Chondrocyte (in vitro differentiated cells): ENCODE results near the gene CTDP1. TPM values are rescaled to one million over a fixed set of nuclear protein-coding genes. Genes with fewer than 3 reads are reported as not detected.
A peak's percentile ranks its signal among the peaks of the same experiment; 100 is the strongest.
"Not testable (repeated sequence)": the region's sequence is repeated elsewhere in the genome, so short reads cannot be mapped to it uniquely, and the experiment has no call there.

ENCODE experiments used
- DNase-seq: peaks from one replicate; pipeline ENCODE4 v3.0.0; 2021; ENCODE audit warnings: mixed read lengths, low spot score
- H3K27ac Mint-ChIP-seq: one replicate; pipeline ENCODE4 v1.8.0; 2021; ENCODE audit warnings: mild to moderate bottlenecking, moderate library complexity, mixed read lengths; ENCODE audit not compliant: unreplicated experiment
- H3K27me3 Mint-ChIP-seq: 2 replicates; pipeline ENCODE4 v1.8.0; 2021; ENCODE audit warnings: low read depth, mixed read lengths
- H3K36me3 Mint-ChIP-seq: 2 replicates; pipeline ENCODE4 v1.8.0; 2021; ENCODE audit warnings: low read depth, mixed read lengths
- H3K4me1 Mint-ChIP-seq: 2 replicates; pipeline ENCODE4 v1.8.0; 2021; ENCODE audit warnings: low read depth, mild to moderate bottlenecking, mixed read lengths
- H3K4me3 Mint-ChIP-seq: one replicate; pipeline ENCODE4 v1.8.0; 2021; ENCODE audit warnings: mild to moderate bottlenecking, moderate library complexity, mixed read lengths; ENCODE audit not compliant: unreplicated experiment
- H3K9me3 Mint-ChIP-seq: 2 replicates; pipeline ENCODE4 v1.8.0; 2021; ENCODE audit warnings: low read depth, mixed read lengths
- CTCF ChIP-seq: fragments of 200-600 bp; sonication (generic); IDR thresholded peaks from 2 replicates; pipeline ENCODE4 v1.5.0; 2021; ENCODE audit warnings: antibody characterized with exemption, mild to moderate bottlenecking, moderate library complexity
- total RNA-seq: library from RNA; stranded (reverse); gene quantifications from 3 replicates; pipeline ENCODE4 v1.2.1, GENCODE V29; 2021

Gene CTDP1
- total RNA-seq, 1 donor from 2014 or later = 21.0 TPM

GRCh38 chr18:79693561-79694205, 14.1 kb downstream of the CTDP1 start:
- no peak for TF ChIP-seq CTCF
- peaks cover 41% of the 10 kb centered on the region for H3K4me1 Mint-ChIP-seq
- peaks cover 11% of the 10 kb centered on the region for H3K36me3 Mint-ChIP-seq
- no peak overlapping the region for H3K4me3 Mint-ChIP-seq
- peak; percentile 70 for DNase-seq
- H3K9me3 Mint-ChIP-seq = no peaks in the 10 kb centered on the region
- H3K27ac Mint-ChIP-seq = peak overlapping the region; percentile 96
- no peaks in the 10 kb centered on the region for H3K27me3 Mint-ChIP-seq

GRCh38 chr18:79694206-79694894, 14.7 kb downstream of the CTDP1 start:
- not testable (repeated sequence) for H3K27me3 Mint-ChIP-seq

GRCh38 chr18:79694895-79695213, 15.3 kb downstream of the CTDP1 start:
- Mint-ChIP-seq H3K27me3 (no peaks in the 10 kb centered on the region), H3K36me3 (peaks cover 14% of the 10 kb centered on the region), H3K9me3 (no peaks in the 10 kb centered on the region), H3K4me1 (peaks cover 43% of the 10 kb centered on the region), H3K4me3 (peak overlapping the region; percentile 33), H3K27ac (peak overlapping the region; percentile 96)
- TF ChIP-seq CTCF = no peak
- DNase-seq = peak; percentile 22

More at GRCh38 chr18:79694206-79694894, 14.7 kb downstream of the CTDP1 start:
- not testable (repeated sequence) for H3K9me3 Mint-ChIP-seq
- Mint-ChIP-seq H3K4me3 (peak overlapping the region; percentile 33), H3K4me1 (peaks cover 43% of the 10 kb centered on the region), H3K36me3 (peaks cover 13% of the 10 kb centered on the region), H3K27ac (peak overlapping the region; percentile 96)
- peak; percentile 64 for DNase-seq

GRCh38 chr18:79695269-79695668, 15.7 kb downstream of the CTDP1 start:
- no peaks in the 10 kb centered on the region for H3K27me3 Mint-ChIP-seq
- no peak for TF ChIP-seq CTCF
- peaks cover 18% of the 10 kb centered on the region for H3K36me3 Mint-ChIP-seq
- no peaks in the 10 kb centered on the region for H3K9me3 Mint-ChIP-seq
- DNase-seq = peak; percentile 80
- peaks cover 43% of the 10 kb centered on the region for H3K4me1 Mint-ChIP-seq
- no peak overlapping the region for H3K4me3 Mint-ChIP-seq
- peak overlapping the region; percentile 96 for H3K27ac Mint-ChIP-seq

- H3K27me3 Mint-ChIP-seq = no peaks in the 10 kb centered on the region
- TF ChIP-seq CTCF = no peak
- no peak overlapping the region for H3K4me3 Mint-ChIP-seq
- peaks cover 43% of the 10 kb centered on the region for H3K4me1 Mint-ChIP-seq
- no peaks in the 10 kb centered on the region for H3K9me3 Mint-ChIP-seq
- DNase-seq = peak; percentile 83
- peaks cover 22% of the 10 kb centered on the region for H3K36me3 Mint-ChIP-seq
- peak overlapping the region; percentile 96 for H3K27ac Mint-ChIP-seq
Measured at GRCh38 chr18:79695856-79696850, 16.6 kb downstream of the CTDP1 start.
